K562 (cell line): ENCODE results near the gene CYS1. TPM values are rescaled to one million over a fixed set of nuclear protein-coding genes. Genes with fewer than 3 reads are reported as not detected.

Source experiments
- HDAC8 ChIP-seq: fragments of 450-650 bp; IDR thresholded peaks from 2 replicates; pipeline ENCODE4 v1.6.1; 2016; ENCODE audit warnings: mild to moderate bottlenecking, missing genetic modification characterization, moderate library complexity, missing compliant biosample characterization
- PML ChIP-seq: IDR thresholded peaks from 2 replicates; pipeline ENCODE4 v1.6.1; 2012; ENCODE audit warnings: low read length, inconsistent platforms
- POLR3G ChIP-seq: IDR thresholded peaks from 2 replicates; pipeline ENCODE4 v1.6.1; 2011; ENCODE audit not compliant: insufficient read length, insufficient replicate concordance; ENCODE audit errors: extremely low read depth
- TOE1 ChIP-seq, 2 experiments: fragments of 450-650 bp in 1 of 2; sonication (generic) in 1 of 2; formaldehyde crosslinking in 1 of 2; IDR thresholded peaks; 2 replicates each; pipeline versions ENCODE4 v1.7.1 to v1.8.0; 2016 to 2022; ENCODE audit warnings: borderline replicate concordance in 2 of 2, mild to moderate bottlenecking in 2 of 2, antibody characterized with exemption in 1 of 2, inconsistent platforms in 1 of 2, low read depth in 1 of 2, missing genetic modification reagents in 1 of 2, moderate library complexity in 1 of 2
- ZFX ChIP-seq: sonication (generic); formaldehyde crosslinking; IDR thresholded peaks from 2 replicates; pipeline ENCODE4 v1.8.0; 2022; ENCODE audit warnings: mild to moderate bottlenecking, missing genetic modification reagents, moderate library complexity
- ZNF408 ChIP-seq: fragments of 250-450 bp; sonication (Bioruptor Pico); IDR thresholded peaks from 2 replicates; pipeline ENCODE4 v1.4.0; 2020; ENCODE audit warnings: low read depth, mild to moderate bottlenecking, moderate library complexity
- polyA plus RNA-seq, 8 experiments: library from polyadenylated mRNA; depleted of rRNA in 4 of 8; stranded (reverse) in 5 of 8; unstranded in 3 of 8; fragments of >200 nt; fragmentation: Nextera tagmentation in 2 of 8; fragmentation: Illumina TruSeq in 1 of 8; extraction: Ambion mirVana in 2 of 8; extraction: Trizol in 1 of 8; gene quantifications; 2 replicates each; pipeline versions ENCODE4 v1.2.1 to v1.2.3, GENCODE V29; 2011 to 2014; ENCODE audit warnings: inconsistent platforms in 1 of 8, missing spikeins in 1 of 8
- total RNA-seq, 7 experiments: library from RNA; depleted of rRNA in 6 of 7; stranded (reverse); fragments of >200 nt in 6 of 7; fragmentation: Illumina TruSeq in 2 of 7; extraction: Trizol in 2 of 7; gene quantifications; 2 replicates each; pipeline versions ENCODE4 v1.2.1 to v1.2.3, GENCODE V29; 2011 to 2021; ENCODE audit warnings: low replicate concordance in 1 of 7
- TF ChIP-seq, protein P1 (sequence below), 2 experiments: fragments of 450-650 bp; conservative IDR thresholded peaks; 2 replicates each; pipeline ENCODE4 v1.6.1; 2017; ENCODE audit warnings: mild to moderate bottlenecking in 2 of 2, moderate library complexity in 2 of 2
- TF ChIP-seq, protein P2 (sequence below): fragments of 450-650 bp; conservative IDR thresholded peaks from 2 replicates; pipeline ENCODE4 v1.6.1; 2016; ENCODE audit warnings: missing genetic modification characterization, low read depth, mild to moderate bottlenecking, missing compliant biosample characterization, moderate library complexity
- TF ChIP-seq, protein P3 (sequence below): fragments of 200-400 bp; formaldehyde crosslinking; IDR thresholded peaks from 2 replicates; pipeline ENCODE4 v1.6.1; 2017; ENCODE audit warnings: mild to moderate bottlenecking, low read depth, low read length, moderate library complexity
- TF ChIP-seq, protein P4 (sequence below): fragments of 200-800 bp; sonication (Bioruptor generic); IDR thresholded peaks from 2 replicates; pipeline ENCODE4 v1.6.1; 2017; ENCODE audit warnings: missing genetic modification characterization, missing compliant biosample characterization

Gene CYS1
- total and polyA plus RNA-seq, 9 of the 15 experiments (the other 6 are each of a cell fraction or from before 2014, with no cell fraction given): 0.11 to 0.13 TPM; not detected in 7

DNA sequence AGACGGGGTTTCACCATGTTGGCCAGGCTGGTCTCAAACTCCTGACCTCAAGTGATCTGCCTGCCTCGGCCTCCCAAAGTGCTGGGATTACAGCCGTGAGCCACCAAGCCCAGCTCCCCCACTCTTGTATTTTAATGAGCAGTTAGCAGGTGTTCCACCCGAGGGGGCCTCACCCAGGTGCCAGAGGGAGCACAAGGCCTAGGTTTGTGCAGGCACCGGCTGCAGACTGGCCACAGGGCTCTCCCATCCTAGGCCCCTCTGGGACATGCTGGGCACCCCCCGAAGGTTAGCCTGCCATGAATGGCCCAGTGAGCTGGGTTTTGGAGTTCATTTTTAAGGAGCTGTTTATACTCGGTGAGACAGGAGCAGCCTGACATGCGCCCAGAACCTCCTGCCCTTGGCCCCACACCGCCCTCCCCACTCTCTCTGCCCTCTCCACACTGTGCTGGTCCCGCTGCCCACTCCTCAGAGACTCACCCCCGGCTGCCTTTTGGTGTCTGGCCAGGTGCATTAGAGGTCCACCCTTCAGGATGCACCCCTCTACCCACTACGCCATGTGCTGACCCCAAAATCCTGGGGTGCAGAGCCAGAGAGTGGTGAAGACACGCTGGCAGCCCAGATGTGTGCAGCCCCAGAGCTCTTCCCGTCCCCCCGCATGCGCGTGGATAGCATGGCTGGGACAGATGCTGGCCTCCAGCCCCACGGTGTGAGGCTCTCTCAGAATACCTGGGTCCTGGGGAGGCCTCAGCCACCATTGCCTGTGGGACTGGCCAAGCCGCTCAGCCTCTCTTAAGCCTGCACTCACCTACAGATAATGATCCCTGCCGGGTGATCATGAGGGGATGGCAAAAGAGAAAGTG lies 48.1 kb downstream of the CYS1 start (continued):
- TF ChIP-seq, protein P1, sequence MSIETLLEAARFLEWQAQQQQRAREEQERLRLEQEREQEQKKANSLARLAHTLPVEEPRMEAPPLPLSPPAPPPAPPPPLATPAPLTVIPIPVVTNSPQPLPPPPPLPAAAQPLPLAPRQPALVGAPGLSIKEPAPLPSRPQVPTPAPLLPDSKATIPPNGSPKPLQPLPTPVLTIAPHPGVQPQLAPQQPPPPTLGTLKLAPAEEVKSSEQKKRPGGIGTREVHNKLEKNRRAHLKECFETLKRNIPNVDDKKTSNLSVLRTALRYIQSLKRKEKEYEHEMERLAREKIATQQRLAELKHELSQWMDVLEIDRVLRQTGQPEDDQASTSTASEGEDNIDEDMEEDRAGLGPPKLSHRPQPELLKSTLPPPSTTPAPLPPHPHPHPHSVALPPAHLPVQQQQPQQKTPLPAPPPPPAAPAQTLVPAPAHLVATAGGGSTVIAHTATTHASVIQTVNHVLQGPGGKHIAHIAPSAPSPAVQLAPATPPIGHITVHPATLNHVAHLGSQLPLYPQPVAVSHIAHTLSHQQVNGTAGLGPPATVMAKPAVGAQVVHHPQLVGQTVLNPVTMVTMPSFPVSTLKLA (conservative IDR thresholded peaks at IDR 0.05): no peak
- TF ChIP-seq, protein P2, sequence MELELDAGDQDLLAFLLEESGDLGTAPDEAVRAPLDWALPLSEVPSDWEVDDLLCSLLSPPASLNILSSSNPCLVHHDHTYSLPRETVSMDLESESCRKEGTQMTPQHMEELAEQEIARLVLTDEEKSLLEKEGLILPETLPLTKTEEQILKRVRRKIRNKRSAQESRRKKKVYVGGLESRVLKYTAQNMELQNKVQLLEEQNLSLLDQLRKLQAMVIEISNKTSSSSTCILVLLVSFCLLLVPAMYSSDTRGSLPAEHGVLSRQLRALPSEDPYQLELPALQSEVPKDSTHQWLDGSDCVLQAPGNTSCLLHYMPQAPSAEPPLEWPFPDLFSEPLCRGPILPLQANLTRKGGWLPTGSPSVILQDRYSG (tag): no peak
- TF ChIP-seq TOE1 (IDR thresholded peaks at IDR 0.05; ENCODE audit: borderline replicate concordance): no peak
- TF ChIP-seq TOE1 (CRISPR knock-in tag; IDR thresholded peaks at IDR 0.05; ENCODE audit: borderline replicate concordance, low read depth): 0 out of 2 replicates have a peak, but pooled peaks have one; percentile 12
- no peak for TF ChIP-seq ZNF408 (CRISPR knock-in tag)
- TF ChIP-seq POLR3G: no peak
- peak; percentile 40 for TF ChIP-seq ZFX
- TF ChIP-seq PML: no peak
- TF ChIP-seq, protein P3, sequence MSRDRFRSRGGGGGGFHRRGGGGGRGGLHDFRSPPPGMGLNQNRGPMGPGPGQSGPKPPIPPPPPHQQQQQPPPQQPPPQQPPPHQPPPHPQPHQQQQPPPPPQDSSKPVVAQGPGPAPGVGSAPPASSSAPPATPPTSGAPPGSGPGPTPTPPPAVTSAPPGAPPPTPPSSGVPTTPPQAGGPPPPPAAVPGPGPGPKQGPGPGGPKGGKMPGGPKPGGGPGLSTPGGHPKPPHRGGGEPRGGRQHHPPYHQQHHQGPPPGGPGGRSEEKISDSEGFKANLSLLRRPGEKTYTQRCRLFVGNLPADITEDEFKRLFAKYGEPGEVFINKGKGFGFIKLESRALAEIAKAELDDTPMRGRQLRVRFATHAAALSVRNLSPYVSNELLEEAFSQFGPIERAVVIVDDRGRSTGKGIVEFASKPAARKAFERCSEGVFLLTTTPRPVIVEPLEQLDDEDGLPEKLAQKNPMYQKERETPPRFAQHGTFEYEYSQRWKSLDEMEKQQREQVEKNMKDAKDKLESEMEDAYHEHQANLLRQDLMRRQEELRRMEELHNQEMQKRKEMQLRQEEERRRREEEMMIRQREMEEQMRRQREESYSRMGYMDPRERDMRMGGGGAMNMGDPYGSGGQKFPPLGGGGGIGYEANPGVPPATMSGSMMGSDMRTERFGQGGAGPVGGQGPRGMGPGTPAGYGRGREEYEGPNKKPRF: no peak
- no peak for TF ChIP-seq HDAC8 (tag)
- TF ChIP-seq, protein P4, sequence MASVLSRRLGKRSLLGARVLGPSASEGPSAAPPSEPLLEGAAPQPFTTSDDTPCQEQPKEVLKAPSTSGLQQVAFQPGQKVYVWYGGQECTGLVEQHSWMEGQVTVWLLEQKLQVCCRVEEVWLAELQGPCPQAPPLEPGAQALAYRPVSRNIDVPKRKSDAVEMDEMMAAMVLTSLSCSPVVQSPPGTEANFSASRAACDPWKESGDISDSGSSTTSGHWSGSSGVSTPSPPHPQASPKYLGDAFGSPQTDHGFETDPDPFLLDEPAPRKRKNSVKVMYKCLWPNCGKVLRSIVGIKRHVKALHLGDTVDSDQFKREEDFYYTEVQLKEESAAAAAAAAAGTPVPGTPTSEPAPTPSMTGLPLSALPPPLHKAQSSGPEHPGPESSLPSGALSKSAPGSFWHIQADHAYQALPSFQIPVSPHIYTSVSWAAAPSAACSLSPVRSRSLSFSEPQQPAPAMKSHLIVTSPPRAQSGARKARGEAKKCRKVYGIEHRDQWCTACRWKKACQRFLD: no peak
